Hepatocyte (in vitro differentiated cells): ENCODE measurements around the gene MRPL45.

Experiments
- CTCF ChIP-seq: fragments of 200-600 bp; sonication (generic); IDR thresholded peaks from 2 replicates; pipeline ENCODE4 v1.5.1; 2016; ENCODE audit warnings: antibody characterized with exemption, mild to moderate bottlenecking; ENCODE audit not compliant: poor library complexity
- EZH2phosphoT487 ChIP-seq: fragments of 200-600 bp; sonication (generic); IDR thresholded peaks from one replicate; pipeline ENCODE4 v1.6.1; 2018; ENCODE audit warnings: antibody characterized with exemption, mild to moderate bottlenecking, low read depth, moderate library complexity; ENCODE audit not compliant: unreplicated experiment, severe bottlenecking

GRCh38 chr17:38326996-38327792 is 30.2 kb downstream of the MRPL45 start:
- TF ChIP-seq CTCF (no peak), EZH2phosphoT487 (no peak)
